Mesenchymal stem cell (in vitro differentiated cells and primary cell): ENCODE measurements around the gene TEDDM1.

ENCODE experiments used
- DNase-seq: peaks from one replicate; pipeline ENCODE4 v3.0.0-alpha.2; 2013
- H2AFZ ChIP-seq: one replicate; pipeline ENCODE4 v1.6.1; 2013; ENCODE audit warnings: low read depth, mild to moderate bottlenecking, control low read depth, inconsistent platforms, low read length, moderate library complexity
- H2AK5ac ChIP-seq: 2 replicates; pipeline ENCODE4 v1.6.1; 2013; ENCODE audit warnings: low read length, moderate library complexity, mild to moderate bottlenecking, inconsistent platforms; ENCODE audit not compliant: severe bottlenecking
- H2BK120ac ChIP-seq: one replicate; pipeline ENCODE4 v1.6.1; 2013; ENCODE audit warnings: low read depth, mild to moderate bottlenecking, inconsistent platforms, low read length, moderate library complexity
- H2BK12ac ChIP-seq, 2 experiments: one replicate each; pipeline ENCODE4 v1.6.1; 2013; ENCODE audit warnings: inconsistent platforms in 2 of 2, low read length in 2 of 2, mild to moderate bottlenecking in 2 of 2, moderate library complexity in 2 of 2, control low read depth in 1 of 2
- H2BK15ac ChIP-seq: one replicate; pipeline ENCODE4 v1.6.1; 2013; ENCODE audit warnings: mild to moderate bottlenecking, low read depth, inconsistent platforms; ENCODE audit not compliant: poor library complexity, severe bottlenecking
- H2BK5ac ChIP-seq: 2 replicates; pipeline ENCODE4 v1.6.1; 2013; ENCODE audit warnings: low read depth, mild to moderate bottlenecking, low read length, control low read depth, inconsistent platforms; ENCODE audit not compliant: poor library complexity, severe bottlenecking
- H3K14ac ChIP-seq, 2 experiments: one replicate each; pipeline ENCODE4 v1.6.1; 2013; ENCODE audit warnings: inconsistent platforms in 2 of 2, low read length in 2 of 2, control low read depth in 1 of 2, mild to moderate bottlenecking in 1 of 2, moderate library complexity in 1 of 2
- H3K18ac ChIP-seq, 2 experiments: one replicate each; pipeline ENCODE4 v1.6.1; 2013; ENCODE audit warnings: inconsistent platforms in 2 of 2, low read length in 2 of 2, control low read depth in 1 of 2, low read depth in 1 of 2, mild to moderate bottlenecking in 1 of 2
- H3K23ac ChIP-seq, 2 experiments: one replicate each; pipeline ENCODE4 v1.6.1; 2013; ENCODE audit warnings: inconsistent platforms in 2 of 2, low read length in 2 of 2, mild to moderate bottlenecking in 2 of 2, moderate library complexity in 2 of 2, control low read depth in 1 of 2
- H3K27ac ChIP-seq: 2 replicates; pipeline ENCODE4 v1.5.1; 2013; ENCODE audit warnings: mild to moderate bottlenecking, moderate library complexity, low read length, control low read depth, inconsistent platforms; ENCODE audit not compliant: poor library complexity, severe bottlenecking
- H3K27me3 ChIP-seq, 2 experiments: 2 replicates each; pipeline versions ENCODE4 v1.6.1 to v1.7.0; 2013; ENCODE audit warnings: low read length in 2 of 2, mild to moderate bottlenecking in 2 of 2, moderate library complexity in 2 of 2, control low read depth in 1 of 2, inconsistent platforms in 1 of 2; ENCODE audit not compliant: control insufficient read depth in 1 of 2, insufficient read depth in 1 of 2
- H3K36me3 ChIP-seq, 2 experiments: 2 replicates each; pipeline versions ENCODE4 v1.6.1 to v1.7.0; 2013; ENCODE audit warnings: low read length in 2 of 2, control low read depth in 1 of 2, inconsistent platforms in 1 of 2, low read depth in 1 of 2, mild to moderate bottlenecking in 1 of 2; ENCODE audit not compliant: insufficient read depth in 2 of 2, control insufficient read depth in 1 of 2
- H3K4ac ChIP-seq, 2 experiments: one replicate each; pipeline ENCODE4 v1.6.1; 2013; ENCODE audit warnings: inconsistent platforms in 2 of 2, low read length in 2 of 2, mild to moderate bottlenecking in 2 of 2, moderate library complexity in 2 of 2, control low read depth in 1 of 2, low read depth in 1 of 2
- H3K4me1 ChIP-seq: 2 replicates; pipeline ENCODE4 v1.6.1; 2013; ENCODE audit warnings: low read depth, low read length, control low read depth; ENCODE audit not compliant: control insufficient read depth, insufficient read depth
- H3K4me2 ChIP-seq: 2 replicates; pipeline ENCODE4 v1.6.1; 2013; ENCODE audit warnings: low read length, mild to moderate bottlenecking, inconsistent platforms; ENCODE audit not compliant: poor library complexity, severe bottlenecking
- H3K4me3 ChIP-seq, 2 experiments: 2 replicates each; pipeline versions ENCODE4 v1.5.1 to v1.7.0; 2013; ENCODE audit warnings: low read length in 2 of 2, mild to moderate bottlenecking in 2 of 2, control low read depth in 1 of 2, low read depth in 1 of 2; ENCODE audit not compliant: insufficient read depth in 1 of 2
- H3K79me1 ChIP-seq: replicated peaks from 2 replicates; pipeline ENCODE4 v1.6.1; 2013; ENCODE audit warnings: mild to moderate bottlenecking, control low read depth, low read length, inconsistent platforms; ENCODE audit not compliant: poor library complexity, severe bottlenecking
- H3K9ac ChIP-seq: 2 replicates; pipeline ENCODE4 v1.7.0; 2013; ENCODE audit warnings: mild to moderate bottlenecking, low read length, moderate library complexity
- H3K9me3 ChIP-seq: 2 replicates; pipeline ENCODE4 v1.7.0; 2013; ENCODE audit warnings: mild to moderate bottlenecking, low read length; ENCODE audit not compliant: control insufficient read depth
- H4K8ac ChIP-seq: one replicate; pipeline ENCODE4 v1.6.1; 2013; ENCODE audit warnings: inconsistent platforms, mild to moderate bottlenecking, low read length, moderate library complexity
- H4K91ac ChIP-seq: one replicate; pipeline ENCODE4 v1.6.1; 2013; ENCODE audit warnings: mild to moderate bottlenecking, low read length, inconsistent platforms
- WGBS: methylation state at CpG from one replicate; pipeline ENCODE4 v1.1.7; 2013; ENCODE audit warnings: mixed read lengths; 5-methylcytosine and 5-hydroxymethylcytosine counted together

The TEDDM1 gene

DNA sequence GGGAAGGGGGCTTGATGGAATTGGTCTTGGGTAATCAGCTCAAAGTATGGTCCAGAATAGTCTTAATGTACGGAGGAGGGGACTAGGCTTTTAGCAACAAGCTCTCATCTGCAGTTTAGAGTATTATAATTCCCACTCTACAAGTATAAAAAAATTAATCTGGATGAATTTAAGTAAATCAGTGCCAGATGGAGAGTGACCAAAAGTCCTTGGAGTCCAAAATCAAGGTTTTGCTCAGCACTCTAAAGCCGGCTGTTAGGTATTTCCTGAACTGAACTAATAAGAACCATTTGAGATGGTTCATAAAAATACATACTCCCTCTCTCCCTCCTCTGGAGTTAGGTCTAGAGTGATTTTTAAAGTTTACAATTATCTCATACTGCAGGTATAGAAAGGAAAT is 32.5 kb downstream of the TEDDM1 start:
- H3K9ac ChIP-seq, result no peak overlapping the region
- H2BK120ac ChIP-seq, result no peak overlapping the region
- no peak overlapping the region for H3K27ac ChIP-seq
- no peak for DNase-seq
- H3K4ac ChIP-seq, result no peak overlapping the region
- H3K4me2 ChIP-seq, result no peak overlapping the region
- no peak overlapping the region for H4K91ac ChIP-seq
- no peaks in the 10 kb centered on the region for H3K79me1 ChIP-seq
- H3K4me1 ChIP-seq, result no peaks in the 10 kb centered on the region
- H3K9me3 ChIP-seq, result no peaks in the 10 kb centered on the region
- no peak overlapping the region for H2BK5ac ChIP-seq
- H3K18ac ChIP-seq, result no peak overlapping the region
- H4K8ac ChIP-seq, result no peak overlapping the region
- no peak overlapping the region for H3K4me3 ChIP-seq
- H2AFZ ChIP-seq, result no peak overlapping the region
- H2BK15ac ChIP-seq, result no peak overlapping the region
- no peak overlapping the region for H3K23ac ChIP-seq
- no peak overlapping the region for H2AK5ac ChIP-seq
- H2BK12ac ChIP-seq, result no peak overlapping the region
- H3K14ac ChIP-seq, result no peak overlapping the region
- no CpG with 5 or more reads among the region's 2 CpGs for WGBS
- H3K27me3 ChIP-seq, result peaks cover 5 to 15% of the 10 kb centered on the region in 2 experiments
- H3K36me3 ChIP-seq, result no peaks in the 10 kb centered on the region

DNA sequence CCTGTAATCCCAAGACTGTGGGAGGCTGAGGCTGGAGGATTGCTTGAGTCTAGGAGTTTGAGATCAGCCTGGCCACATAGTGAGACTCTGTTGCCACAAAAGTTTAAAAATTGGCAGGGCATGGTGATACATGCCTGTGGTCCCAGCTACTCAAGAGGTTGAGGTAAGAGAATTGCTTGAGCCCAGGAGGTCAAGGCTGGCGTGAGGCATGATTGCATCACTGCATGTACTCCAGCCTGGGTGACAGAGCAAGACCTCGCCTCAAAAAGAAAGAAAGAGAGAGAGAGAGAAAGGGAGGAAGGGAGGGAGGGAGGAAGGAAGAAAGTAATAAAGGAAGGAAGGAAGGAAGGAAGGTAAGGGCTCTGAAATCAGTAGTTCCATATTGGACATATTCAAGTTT is 33.9 kb downstream of the TEDDM1 start:
- H3K27ac ChIP-seq, result no peak overlapping the region
- H3K9me3 ChIP-seq, result no peaks in the 10 kb centered on the region
- no peak overlapping the region for H3K23ac ChIP-seq
- H2BK120ac ChIP-seq, result no peak overlapping the region
- peak overlapping the region in 1 of 2 experiments; percentile 39 for H3K14ac ChIP-seq
- no peak overlapping the region for H3K4ac ChIP-seq
- no peak overlapping the region for H3K18ac ChIP-seq
- H3K4me1 ChIP-seq, result no peaks in the 10 kb centered on the region
- no peak overlapping the region for H3K4me3 ChIP-seq
- no peak overlapping the region for H2BK12ac ChIP-seq
- no peak for DNase-seq
- H2AFZ ChIP-seq, result no peak overlapping the region
- no peak overlapping the region for H3K4me2 ChIP-seq
- 81% methylated on average over 2 of the region's 2 CpGs for WGBS
- H2BK5ac ChIP-seq, result no peak overlapping the region
- no peaks in the 10 kb centered on the region for H3K36me3 ChIP-seq
- H4K8ac ChIP-seq, result no peak overlapping the region
- H4K91ac ChIP-seq, result no peak overlapping the region
- H2BK15ac ChIP-seq, result no peak overlapping the region
- H2AK5ac ChIP-seq, result no peak overlapping the region
- H3K27me3 ChIP-seq, result peaks cover 5 to 15% of the 10 kb centered on the region in 2 experiments
- no peak overlapping the region for H3K9ac ChIP-seq
- H3K79me1 ChIP-seq, result no peaks in the 10 kb centered on the region

DNA sequence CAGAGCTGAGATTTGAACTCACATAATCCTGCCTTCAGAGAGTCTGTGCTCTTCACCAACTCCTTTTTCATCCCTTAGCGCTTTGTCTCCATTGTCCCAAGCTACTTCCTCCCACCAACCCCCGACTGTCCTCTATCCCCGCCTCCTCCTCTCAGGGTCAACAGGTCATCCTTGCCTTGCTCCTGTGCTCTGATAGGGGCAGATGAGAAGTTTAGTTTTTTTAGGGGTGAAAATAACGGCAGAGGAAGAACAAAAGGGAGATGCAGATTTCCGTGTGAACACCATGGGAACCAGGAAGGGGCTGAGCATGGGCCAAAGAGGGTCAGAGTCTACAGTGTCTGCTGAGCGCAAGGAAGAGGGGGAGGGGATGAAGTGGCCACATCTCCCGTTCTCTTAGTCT is 40.8 kb downstream of the TEDDM1 start:
- no peaks in the 10 kb centered on the region for H3K79me1 ChIP-seq
- no peaks in the 10 kb centered on the region for H3K9me3 ChIP-seq
- H3K18ac ChIP-seq, result no peak overlapping the region
- H3K27me3 ChIP-seq, result peaks cover 0 to 3% of the 10 kb centered on the region in 2 experiments
- DNase-seq, result no peak
- no peak overlapping the region for H3K23ac ChIP-seq
- no peak overlapping the region for H3K4me2 ChIP-seq
- no peaks in the 10 kb centered on the region for H3K4me1 ChIP-seq
- H4K8ac ChIP-seq, result no peak overlapping the region
- no peak overlapping the region for H3K9ac ChIP-seq
- no peak overlapping the region for H2BK15ac ChIP-seq
- no peak overlapping the region for H3K4me3 ChIP-seq
- H2AFZ ChIP-seq, result no peak overlapping the region
- no peak overlapping the region for H4K91ac ChIP-seq
- 77% methylated on average over 5 of the region's 7 CpGs for WGBS
- H3K4ac ChIP-seq, result no peak overlapping the region
- H2AK5ac ChIP-seq, result no peak overlapping the region
- H3K27ac ChIP-seq, result no peak overlapping the region
- H3K14ac ChIP-seq, result no peak overlapping the region
- no peak overlapping the region for H2BK120ac ChIP-seq
- H2BK12ac ChIP-seq, result no peak overlapping the region
- no peaks in the 10 kb centered on the region for H3K36me3 ChIP-seq
- no peak overlapping the region for H2BK5ac ChIP-seq

DNA sequence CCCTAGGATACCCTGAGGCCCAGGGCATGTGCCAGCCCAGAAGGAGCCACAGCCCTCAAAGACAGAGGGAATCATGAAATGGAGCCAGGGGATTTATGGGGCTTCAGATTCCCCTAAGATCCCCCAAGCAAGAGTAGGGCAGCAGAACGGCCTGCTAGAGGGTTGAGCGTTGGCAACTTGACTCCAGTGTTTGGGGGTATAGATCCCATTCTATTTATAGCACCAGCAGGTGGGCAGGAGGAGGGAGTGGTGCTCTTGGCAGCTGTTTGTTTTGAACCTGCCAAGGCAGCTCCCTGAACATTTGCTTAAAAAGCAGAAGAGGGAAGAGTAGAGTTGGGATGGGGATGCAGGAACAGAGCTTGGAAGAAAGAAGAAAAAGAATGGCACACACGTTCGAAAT is 42.6 kb downstream of the TEDDM1 start:
- Histone ChIP-seq H3K18ac (no peak overlapping the region), H3K4ac (no peak overlapping the region), H3K4me2 (no peak overlapping the region), H3K9me3 (no peaks in the 10 kb centered on the region), H2BK15ac (no peak overlapping the region), H3K36me3 (no peaks in the 10 kb centered on the region), H3K27me3 (peaks cover 0 to 3% of the 10 kb centered on the region in 2 experiments), H2BK12ac (no peak overlapping the region), H2BK120ac (no peak overlapping the region), H2AFZ (no peak overlapping the region), H4K91ac (no peak overlapping the region), H2AK5ac (no peak overlapping the region), H3K23ac (no peak overlapping the region), H2BK5ac (no peak overlapping the region), H3K9ac (no peak overlapping the region), H3K27ac (no peak overlapping the region), H3K79me1 (no peaks in the 10 kb centered on the region), H3K4me3 (no peak overlapping the region), H4K8ac (no peak overlapping the region), H3K14ac (no peak overlapping the region), H3K4me1 (no peaks in the 10 kb centered on the region)
- WGBS, result 81% methylated on average over 4 of the region's 4 CpGs
- no peak for DNase-seq
